MM.1S (cell line): ENCODE measurements around the gene C8G.

Source experiments
- DNase-seq: peaks from one replicate; pipeline ENCODE4 v3.0.0-alpha.2; 2015
- H2AFZ ChIP-seq: fragments of 300-600 bp; sonication (generic); 2 replicates; pipeline ENCODE4 v1.6.0; 2016; ENCODE audit warnings: antibody characterized with exemption, low read length
- H3F3A ChIP-seq: fragments of 300-600 bp; sonication (generic); 2 replicates; pipeline ENCODE4 v1.6.1; 2016; ENCODE audit warnings: mild to moderate bottlenecking, antibody characterized with exemption, low read length, moderate library complexity, mixed read lengths; ENCODE audit not compliant: insufficient read depth
- H3K27ac ChIP-seq: fragments of 300-600 bp; sonication (generic); 2 replicates; pipeline ENCODE4 v1.5.1; 2016; ENCODE audit warnings: mild to moderate bottlenecking, low read length
- H3K27me3 ChIP-seq: fragments of 300-600 bp; sonication (generic); replicated peaks from 2 replicates; pipeline ENCODE4 v1.6.0; 2016; ENCODE audit warnings: low read length; ENCODE audit not compliant: insufficient read depth
- H3K36me3 ChIP-seq: fragments of 300-600 bp; sonication (generic); replicated peaks from 2 replicates; pipeline ENCODE4 v1.6.1; 2016; ENCODE audit warnings: mild to moderate bottlenecking, low read length, mixed read lengths; ENCODE audit not compliant: insufficient read depth
- H3K4me1 ChIP-seq: fragments of 300-600 bp; sonication (generic); 2 replicates; pipeline ENCODE4 v1.6.1; 2016; ENCODE audit warnings: low read length, mixed read lengths
- H3K4me2 ChIP-seq: fragments of 300-600 bp; sonication (generic); 2 replicates; pipeline ENCODE4 v1.6.0; 2016; ENCODE audit warnings: low read depth, low read length
- H3K4me3 ChIP-seq: fragments of 300-600 bp; sonication (generic); 2 replicates; pipeline ENCODE4 v1.5.1; 2016; ENCODE audit warnings: low read length, mixed read lengths
- H3K79me2 ChIP-seq: fragments of 300-600 bp; sonication (generic); 2 replicates; pipeline ENCODE4 v1.6.1; 2016; ENCODE audit warnings: mixed run types, low read length, mixed read lengths
- H3K9ac ChIP-seq: fragments of 300-600 bp; sonication (generic); 2 replicates; pipeline ENCODE4 v1.6.1; 2016; ENCODE audit warnings: low read length, mixed read lengths
- H3K9me2 ChIP-seq: fragments of 300-600 bp; sonication (generic); replicated peaks from 2 replicates; pipeline ENCODE4 v1.6.1; 2016; ENCODE audit warnings: mild to moderate bottlenecking, low read length, mixed read lengths; ENCODE audit not compliant: insufficient read depth
- H3K9me3 ChIP-seq: fragments of 300-600 bp; sonication (generic); replicated peaks from 2 replicates; pipeline ENCODE4 v1.6.1; 2016; ENCODE audit warnings: mild to moderate bottlenecking, low read length, mixed read lengths; ENCODE audit not compliant: insufficient read depth
- H4K20me1 ChIP-seq: fragments of 300-600 bp; sonication (generic); 2 replicates; pipeline ENCODE4 v1.6.1; 2016; ENCODE audit warnings: mild to moderate bottlenecking, low read length, moderate library complexity, mixed read lengths; ENCODE audit not compliant: insufficient read depth
- CTCF ChIP-seq: fragments of 300-600 bp; sonication (generic); IDR thresholded peaks from 2 replicates; pipeline ENCODE4 v1.5.1; 2016; ENCODE audit warnings: antibody characterized with exemption, low read length, mixed read lengths
- EZH2 ChIP-seq: fragments of 300-600 bp; sonication (generic); optimal IDR thresholded peaks from 2 replicates; pipeline ENCODE3; 2017; ENCODE audit warnings: low read depth, mild to moderate bottlenecking, antibody characterized with exemption, low read length, mixed read lengths
- EZH2phosphoT487 ChIP-seq: fragments of 300-600 bp; sonication (generic); IDR thresholded peaks from 2 replicates; pipeline ENCODE4 v1.6.1; 2018; ENCODE audit warnings: antibody characterized with exemption, low read length

C8G gene

DNA sequence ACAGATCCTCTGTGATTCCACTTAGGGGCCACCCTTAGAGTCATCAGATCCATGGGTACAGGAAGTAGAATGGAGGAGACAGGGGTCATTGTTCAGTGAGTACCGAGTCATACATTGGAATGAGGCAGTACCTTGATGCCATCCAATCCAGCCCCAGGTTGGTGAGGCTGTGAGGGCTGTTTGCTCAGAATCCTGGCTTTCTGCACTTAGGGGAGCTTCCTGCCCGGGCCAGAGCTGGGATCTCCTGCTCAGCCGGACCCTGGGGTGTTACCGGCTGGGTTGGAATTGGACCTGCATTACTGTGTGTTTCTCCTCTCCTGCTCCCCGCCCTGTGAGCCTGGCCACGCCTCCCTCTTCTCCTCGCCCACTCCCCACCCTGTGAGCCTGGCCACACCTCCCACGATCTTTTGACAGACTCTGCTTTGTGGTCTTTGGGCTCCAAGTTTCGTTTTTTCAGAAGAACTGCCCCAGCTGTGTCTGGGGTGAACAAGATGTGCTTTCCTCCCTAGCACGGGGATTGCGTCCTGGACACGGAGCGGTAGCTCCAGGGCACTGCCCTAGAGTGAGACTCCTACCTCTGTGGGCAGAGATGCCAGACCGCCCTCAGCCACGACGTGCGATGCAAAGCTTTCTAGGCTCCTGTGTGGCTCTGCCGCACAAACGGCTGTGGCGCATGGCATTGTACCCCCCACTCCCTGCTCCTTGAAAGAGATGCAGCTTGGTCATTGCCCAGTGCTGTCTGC is 43.4 kb upstream of the C8G start:
- Histone ChIP-seq H3K27ac (peak overlapping the region; percentile 99), H3F3A (peaks cover 54% of the 10 kb centered on the region), H3K4me2 (peak overlapping the region; percentile 80), H3K79me2 (peaks cover 75% of the 10 kb centered on the region), H3K4me1 (peaks cover 65% of the 10 kb centered on the region), H3K4me3 (peak overlapping the region; percentile 33), H3K36me3 (no peaks in the 10 kb centered on the region; the same call in none of the 2 replicates), H3K27me3 (no peaks in the 10 kb centered on the region), H3K9me2 (no peaks in the 10 kb centered on the region), H3K9me3 (no peaks in the 10 kb centered on the region), H2AFZ (no peak overlapping the region), H3K9ac (peak overlapping the region; percentile 94), H4K20me1 (no peaks in the 10 kb centered on the region)
- TF ChIP-seq EZH2 (no peak), CTCF (no peak), EZH2phosphoT487 (no peak)
- peak; percentile 95 for DNase-seq

- peak overlapping the region; percentile 80 for H3K4me2 ChIP-seq
- H3K4me1 ChIP-seq = peaks cover 58% of the 10 kb centered on the region
- peaks cover 54% of the 10 kb centered on the region for H3F3A ChIP-seq
- H3K36me3 ChIP-seq = no peaks in the 10 kb centered on the region; the same call in none of the 2 replicates
- peaks cover 75% of the 10 kb centered on the region for H3K79me2 ChIP-seq
- peak overlapping the region; percentile 94 for H3K9ac ChIP-seq
- H3K9me3 ChIP-seq = no peaks in the 10 kb centered on the region
- peak overlapping the region; percentile 99 for H3K27ac ChIP-seq
- no peaks in the 10 kb centered on the region for H3K9me2 ChIP-seq
- DNase-seq = peak; percentile 97
- TF ChIP-seq EZH2phosphoT487 = no peak
- TF ChIP-seq EZH2 = no peak
- TF ChIP-seq CTCF = no peak
- H3K4me3 ChIP-seq = peak overlapping the region; percentile 33
- H2AFZ ChIP-seq = no peak overlapping the region
- H3K27me3 ChIP-seq = no peaks in the 10 kb centered on the region
- no peaks in the 10 kb centered on the region for H4K20me1 ChIP-seq
These were observed 42.7 kb upstream of the C8G start for GRCh38 chr9:136902259-136902821.

GRCh38 chr9:136903041-136903554 is 41.9 kb upstream of the C8G start:
- Histone ChIP-seq H3K9me2 (no peaks in the 10 kb centered on the region), H3K9ac (peak overlapping the region; percentile 94), H3K4me3 (0 out of 2 replicates have a peak overlapping the region, but pooled peaks have one; percentile 32), H3K36me3 (peaks cover 3% of the 10 kb centered on the region), H3K4me2 (peak overlapping the region; percentile 80; the same call in 1 of the 2 replicates), H2AFZ (no peak overlapping the region), H3K9me3 (no peaks in the 10 kb centered on the region), H3K27ac (peak overlapping the region; percentile 99), H3K79me2 (peaks cover 74% of the 10 kb centered on the region), H4K20me1 (no peaks in the 10 kb centered on the region), H3F3A (peaks cover 52% of the 10 kb centered on the region), H3K4me1 (peaks cover 51% of the 10 kb centered on the region), H3K27me3 (no peaks in the 10 kb centered on the region)
- TF ChIP-seq EZH2 (no peak), CTCF (no peak), EZH2phosphoT487 (no peak)
- DNase-seq = no peak
